Upper lobe of left lung (tissue), 4 donors: Measurements from ENCODE around the gene MAP7D2.

ENCODE experiments used
- CTCF ChIP-seq, 6 experiments: fragments of 450-650 bp in 4 of 6; fragments of 200-600 bp in 2 of 6; sonication (generic) in 2 of 6; IDR thresholded peaks; one replicate each; pipeline ENCODE4 v1.5.1; 2016 to 2019; ENCODE audit warnings: antibody characterized with exemption in 6 of 6
- POLR2A ChIP-seq, 4 donors: fragments of 450-650 bp; IDR thresholded peaks; one replicate each; pipeline ENCODE4 v1.5.1; 2016 to 2017; ENCODE audit warnings: antibody characterized with exemption in 4 of 4, mild to moderate bottlenecking in 2 of 4

GRCh38 chrX:20057479-20057878 is 59.2 kb downstream of the MAP7D2 start:
- TF ChIP-seq CTCF (IDR thresholded peaks at IDR 0.05) (no peak), POLR2A (IDR thresholded peaks at IDR 0.05) (no peak)
